IMR-90 (cell line): ENCODE measurements around the gene TMEM37. TPM values are rescaled to one million over a fixed set of nuclear protein-coding genes. Genes with fewer than 3 reads are reported as not detected.

Experiments
- ATAC-seq: fragments of 200-7000 bp; cut with Tn5 transposase; 2 replicates; pipeline ENCODE4 v1.9.1; 2020; ENCODE audit warnings: low read depth, mild to moderate bottlenecking, moderate library complexity
- BruUV-seq: library from RNA; stranded (reverse); fragments of 400-500 nt; replicated peaks from 2 replicates; lab custom pipeline; 2021; lab: Mats Ljungman, UMichigan
- CTCF ChIA-PET: fragments of 300-600 bp; formaldehyde crosslinking; extraction: SDS; loops from one replicate; lab custom pipeline; 2021; ENCODE audit warnings: antibody characterized with exemption; lab: Yijun Ruan, JAX
- POLR2A ChIA-PET: fragments of 300-600 bp; sonication (Branson Sonifier 250); formaldehyde crosslinking; loops from one replicate; lab custom pipeline; 2022; ENCODE audit warnings: antibody characterized with exemption; ENCODE audit not compliant: unreplicated experiment; lab: Charles Lee
- DNase-seq: peaks from one replicate; pipeline ENCODE4 v3.0.0; 2013
- H2AFZ ChIP-seq: replicated peaks from 2 replicates; pipeline ENCODE3; 2013; ENCODE audit warnings: low read length, mild to moderate bottlenecking; ENCODE audit not compliant: poor library complexity
- H2AK5ac ChIP-seq: 2 replicates; pipeline ENCODE4 v1.6.1; 2013; ENCODE audit warnings: low read depth, low read length, inconsistent platforms
- H2AK9ac ChIP-seq: replicated peaks from 2 replicates; pipeline ENCODE3; 2013; ENCODE audit warnings: mild to moderate bottlenecking, low read depth, low read length, moderate library complexity; ENCODE audit not compliant: poor library complexity
- H2BK120ac ChIP-seq: 2 replicates; pipeline ENCODE4 v1.6.1; 2013; ENCODE audit warnings: low read depth, low read length, inconsistent platforms
- H2BK15ac ChIP-seq: 3 replicates; pipeline ENCODE4 v1.6.1; 2013; ENCODE audit warnings: low read depth, low read length, inconsistent platforms
- H2BK20ac ChIP-seq: 2 replicates; pipeline ENCODE4 v1.6.1; 2013; ENCODE audit warnings: low read depth, mild to moderate bottlenecking, inconsistent platforms, low read length, moderate library complexity
- H2BK5ac ChIP-seq: 2 replicates; pipeline ENCODE4 v1.6.1; 2013; ENCODE audit warnings: mild to moderate bottlenecking, low read depth, low read length, inconsistent platforms; ENCODE audit not compliant: poor library complexity, severe bottlenecking
- H3K14ac ChIP-seq: replicated peaks from 2 replicates; pipeline ENCODE4 v1.6.1; 2013; ENCODE audit warnings: low read depth, low read length, inconsistent platforms
- H3K18ac ChIP-seq: 2 replicates; pipeline ENCODE4 v1.6.1; 2013; ENCODE audit warnings: low read depth, low read length, control low read depth
- H3K23ac ChIP-seq: 2 replicates; pipeline ENCODE4 v1.6.1; 2013; ENCODE audit warnings: low read depth, low read length, inconsistent platforms
- H3K27ac ChIP-seq: 2 replicates; pipeline ENCODE4 v1.5.1; 2013; ENCODE audit warnings: mild to moderate bottlenecking, control low read depth, low read length; ENCODE audit not compliant: insufficient read depth
- H3K27me3 ChIP-seq: 2 replicates; pipeline ENCODE4 v1.6.1; 2013; ENCODE audit warnings: low read length; ENCODE audit not compliant: control insufficient read depth, insufficient read depth
- H3K36me3 ChIP-seq: 2 replicates; pipeline ENCODE4 v1.6.1; 2013; ENCODE audit warnings: low read length, mixed read lengths; ENCODE audit not compliant: control insufficient read depth, insufficient read depth
- H3K4ac ChIP-seq: 2 replicates; pipeline ENCODE4 v1.6.1; 2013; ENCODE audit warnings: low read depth, low read length, inconsistent platforms
- H3K4me1 ChIP-seq: 2 replicates; pipeline ENCODE4 v1.6.1; 2013; ENCODE audit warnings: low read length, mixed read lengths; ENCODE audit not compliant: control insufficient read depth, insufficient read depth
- H3K4me2 ChIP-seq: 2 replicates; pipeline ENCODE4 v1.6.1; 2013; ENCODE audit warnings: low read depth, mild to moderate bottlenecking, control low read depth, low read length, moderate library complexity
- H3K4me3 ChIP-seq: 2 replicates; pipeline ENCODE4 v1.5.1; 2013; ENCODE audit warnings: low read depth, mild to moderate bottlenecking, control low read depth, low read length, moderate library complexity; ENCODE audit not compliant: insufficient read depth
- H3K56ac ChIP-seq: 2 replicates; pipeline ENCODE4 v1.6.1; 2013; ENCODE audit warnings: low read length, inconsistent platforms; ENCODE audit not compliant: insufficient read depth; ENCODE audit errors: extremely low read depth
- H3K79me1 ChIP-seq, 2 experiments: 2 replicates each; pipeline ENCODE4 v1.6.1; 2013; ENCODE audit warnings: low read length in 2 of 2, inconsistent platforms in 1 of 2, low read depth in 1 of 2
- H3K9ac ChIP-seq: 2 replicates; pipeline ENCODE4 v1.6.1; 2013; ENCODE audit warnings: low read depth, low read length, control low read depth
- H3K9me1 ChIP-seq: 2 replicates; pipeline ENCODE4 v1.6.1; 2013; ENCODE audit warnings: low read length, inconsistent platforms; ENCODE audit not compliant: insufficient read depth
- H3K9me3 ChIP-seq: 2 replicates; pipeline ENCODE4 v1.6.1; 2013; ENCODE audit warnings: low read length; ENCODE audit not compliant: control insufficient read depth, insufficient read depth
- H4K20me1 ChIP-seq: 2 replicates; pipeline ENCODE4 v1.6.1; 2013; ENCODE audit warnings: low read length, inconsistent platforms; ENCODE audit not compliant: insufficient read depth
- H4K5ac ChIP-seq: 2 replicates; pipeline ENCODE4 v1.6.1; 2013; ENCODE audit warnings: mild to moderate bottlenecking, low read depth, low read length, control low read depth
- H4K8ac ChIP-seq, 2 experiments: 2 replicates each; pipeline ENCODE4 v1.6.1; 2013; ENCODE audit warnings: low read depth in 2 of 2, low read length in 2 of 2, control low read depth in 1 of 2, inconsistent platforms in 1 of 2
- H4K91ac ChIP-seq: 2 replicates; pipeline ENCODE4 v1.6.1; 2013; ENCODE audit warnings: low read depth, low read length, inconsistent platforms; ENCODE audit not compliant: insufficient read depth
- BHLHE40 ChIP-seq: fragments of 150-350 bp; IDR thresholded peaks from 2 replicates; pipeline ENCODE4 v1.6.1; 2016; ENCODE audit warnings: mild to moderate bottlenecking, low read depth, low read length
- CEBPB ChIP-seq: IDR thresholded peaks from 2 replicates; pipeline ENCODE4 v1.6.1; 2012; ENCODE audit warnings: low read depth, low read length, improper control_type of control experiment
- CHD1 ChIP-seq: IDR thresholded peaks from 2 replicates; pipeline ENCODE4 v1.6.1; 2012; ENCODE audit warnings: low read depth, low read length, improper control_type of control experiment
- POLR2A ChIP-seq: IDR thresholded peaks from 2 replicates; pipeline ENCODE4 v1.6.1; 2012; ENCODE audit warnings: mild to moderate bottlenecking, low read depth, low read length
- WGBS, 2 experiments: methylation state at CpG; one replicate each; pipeline versions ENCODE4 v1.1.5 to v1.1.7; 2013; ENCODE audit warnings: missing lambda C conversion rate in 2 of 2; ENCODE audit not compliant: insufficient read length in 1 of 2; ENCODE audit errors: extremely low coverage in 2 of 2; 5-methylcytosine and 5-hydroxymethylcytosine counted together
- dilution Hi-C: fragments of 300-500 bp; cut with HindIII; formaldehyde crosslinking; loops from one replicate; pipeline ENCODE4 v1.14.3; 2018; ENCODE audit warnings: low sequenced_read_pairs; ENCODE audit not compliant: unreplicated experiment
- in situ Hi-C: fragments of 300-500 bp; cut with MboI; formaldehyde crosslinking; loops from 3 replicates; pipeline ENCODE4 v1.14.3; 2019; ENCODE audit warnings: low sequenced_read_pairs, inconsistent platforms, mixed read lengths
- intact Hi-C: fragments of 100-400 bp; cut with micrococcal nuclease; formaldehyde crosslinking; loops from 2 replicates; pipeline ENCODE4 v1.10.0; 2022
- polyA plus RNA-seq, 3 experiments: library from polyadenylated mRNA; depleted of rRNA; stranded (reverse); fragments of >200 nt; gene quantifications; 2 replicates each; pipeline ENCODE4 v1.2.3, GENCODE V29; 2012; ENCODE audit warnings: low replicate concordance in 1 of 3
- total RNA-seq: library from RNA; depleted of rRNA; stranded (reverse); fragments of >200 nt; gene quantifications from 2 replicates; pipeline ENCODE4 v1.2.3, GENCODE V29; 2012

The TMEM37 gene
- total and polyA plus RNA-seq, 2 of the 4 experiments (the other 2 are of a cell fraction), result under 0.01 to 0.39 TPM

DNA sequence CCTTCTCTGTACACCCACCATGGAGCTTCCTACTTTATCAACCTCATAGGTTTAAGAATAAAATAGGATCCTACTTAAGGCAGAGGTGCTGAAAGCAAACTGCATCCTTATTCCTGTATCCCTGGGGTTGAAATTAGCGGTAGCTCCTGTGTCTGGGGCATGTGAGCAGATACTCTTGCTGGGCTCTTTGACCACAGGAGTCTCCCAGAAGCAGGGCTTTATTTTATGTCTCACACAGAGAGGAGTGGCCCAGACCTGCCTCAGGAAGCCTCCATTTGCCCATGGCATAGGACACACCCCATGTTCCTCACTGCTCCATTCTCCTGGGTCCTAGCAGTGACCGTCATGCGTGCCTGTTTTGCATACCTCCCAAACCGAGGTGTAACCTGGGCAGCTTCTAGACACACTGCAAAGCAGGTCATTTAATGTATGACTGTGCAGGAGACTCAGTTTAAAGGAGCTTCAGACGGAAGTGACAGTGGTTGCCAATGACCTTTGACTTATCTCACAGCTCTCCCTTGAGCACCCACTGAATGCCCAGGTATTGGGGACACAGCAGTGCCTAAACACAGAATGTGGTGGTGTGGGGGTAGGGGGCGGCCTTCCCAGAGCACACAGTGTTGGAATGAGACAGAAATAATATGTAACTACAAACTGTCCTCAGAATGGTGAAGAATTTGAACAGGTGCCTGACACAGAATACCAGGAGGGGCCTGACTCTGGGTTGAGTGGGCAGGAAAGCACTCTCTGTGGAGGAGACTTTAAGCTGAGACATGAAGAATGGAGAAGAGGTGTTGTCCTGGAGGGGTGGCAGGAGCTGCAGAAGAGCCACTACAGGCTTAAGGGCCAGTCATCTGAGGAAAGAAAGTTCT, 3.7 kb downstream of the TMEM37 start:
- no peak for ATAC-seq
- peaks cover 3% of the 10 kb centered on the region; the same call in 1 of the 2 replicates for H3K4me1 ChIP-seq
- in situ Hi-C loops, result no loop called here
- no peak overlapping the region for H2BK20ac ChIP-seq
- H3K9ac ChIP-seq, result no peak overlapping the region
- H3K4me3 ChIP-seq, result no peak overlapping the region
- ChIA-PET POLR2A (no interaction called here), CTCF (no interaction called here)
- no peak overlapping the region for H2BK5ac ChIP-seq
- no CpG with 5 or more reads among the region's 6 CpGs for WGBS, 2 experiments
- H3K36me3 ChIP-seq, result no peaks in the 10 kb centered on the region
- no peak overlapping the region for H3K23ac ChIP-seq
- dilution Hi-C loops, result no loop called here
- H4K91ac ChIP-seq, result no peak overlapping the region
- no peak overlapping the region for H2AFZ ChIP-seq
- peaks cover 50% of the 10 kb centered on the region for H3K27me3 ChIP-seq
- H3K18ac ChIP-seq, result no peak overlapping the region
- DNase-seq, result no peak
- intact Hi-C loops, result no loop called here
- no peak overlapping the region for H2AK5ac ChIP-seq
- no TSS peak for BruUV-seq
- H3K79me1 ChIP-seq, result no peaks in the 10 kb centered on the region
- no peaks in the 10 kb centered on the region for H3K9me1 ChIP-seq
- no peak overlapping the region for H3K56ac ChIP-seq
- H2BK15ac ChIP-seq, result no peak overlapping the region
- H3K4me2 ChIP-seq, result no peak overlapping the region
- H2BK120ac ChIP-seq, result no peak overlapping the region
- H4K5ac ChIP-seq, result no peak overlapping the region
- H3K14ac ChIP-seq, result no peak overlapping the region
- H2AK9ac ChIP-seq, result no peak overlapping the region
- H4K8ac ChIP-seq, result no peak overlapping the region
- TF ChIP-seq CEBPB, result no peak
- TF ChIP-seq CHD1, result no peak
- TF ChIP-seq BHLHE40, result no peak
- no peak for TF ChIP-seq POLR2A
- H3K4ac ChIP-seq, result no peak overlapping the region
- no peak overlapping the region for H3K27ac ChIP-seq
- no peaks in the 10 kb centered on the region; the same call in 1 of the 2 replicates for H3K9me3 ChIP-seq
- H4K20me1 ChIP-seq, result no peaks in the 10 kb centered on the region
